Activated B cell treated with CpG ODN at 0.5 μM for 24 hours (primary cell): ENCODE data around the gene IZUMO4. TPM values are rescaled to one million over a fixed set of nuclear protein-coding genes. Genes with fewer than 3 reads are reported as not detected.
A peak's percentile ranks its signal among the peaks of the same experiment; 100 is the strongest.

ENCODE experiments used
- ATAC-seq: fragments of 200-7000 bp; cut with Tn5 transposase; one replicate; pipeline ENCODE4 v1.10.0; 2021; ENCODE audit warnings: low read depth, mild to moderate bottlenecking, moderate library complexity
- CTCF ChIA-PET: fragments of 350-600 bp; sonication (Branson Sonifier 250); formaldehyde crosslinking; loops from one replicate; lab custom pipeline; 2021; ENCODE audit warnings: antibody characterized with exemption; lab: Charles Lee
- POLR2A ChIA-PET: fragments of 350-600 bp; sonication (Branson Sonifier 250); formaldehyde crosslinking; loops from one replicate; lab custom pipeline; 2021; ENCODE audit warnings: antibody characterized with exemption; lab: Charles Lee
- DNase-seq: peaks from one replicate; pipeline ENCODE4 v3.0.0; 2022
- H3K27ac Mint-ChIP-seq: one replicate; pipeline ENCODE4 v1.8.0; 2020; ENCODE audit warnings: mixed read lengths
- H3K27me3 Mint-ChIP-seq: one replicate; pipeline ENCODE4 v1.8.0; 2021; ENCODE audit warnings: mixed read lengths
- H3K36me3 Mint-ChIP-seq: one replicate; pipeline ENCODE4 v1.8.0; 2021; ENCODE audit warnings: low read depth, mixed read lengths
- H3K4me1 Mint-ChIP-seq: one replicate; pipeline ENCODE4 v1.8.0; 2021; ENCODE audit warnings: mixed read lengths
- H3K4me3 Mint-ChIP-seq: one replicate; pipeline ENCODE4 v1.8.0; 2020; ENCODE audit warnings: mild to moderate bottlenecking, mixed read lengths
- H3K9me3 Mint-ChIP-seq: one replicate; pipeline ENCODE4 v1.8.0; 2020; ENCODE audit warnings: mixed read lengths
- intact Hi-C: fragments of 100-400 bp; cut with micrococcal nuclease; formaldehyde crosslinking; loops from one replicate; pipeline ENCODE4 v1.15.1; 2024
- total RNA-seq: library from RNA; stranded (reverse); gene quantifications from 2 replicates; pipeline ENCODE4 v1.2.3, GENCODE V29; 2022
- TF ChIP-seq, protein P1 (sequence below): fragments of 200-600 bp; IDR thresholded peaks from one replicate; pipeline ENCODE4 v1.8.0; 2022; ENCODE audit warnings: antibody characterized with exemption, mild to moderate bottlenecking

The IZUMO4 gene
- total RNA-seq, 1 donor from 2014 or later = 78.6 TPM

DNA sequence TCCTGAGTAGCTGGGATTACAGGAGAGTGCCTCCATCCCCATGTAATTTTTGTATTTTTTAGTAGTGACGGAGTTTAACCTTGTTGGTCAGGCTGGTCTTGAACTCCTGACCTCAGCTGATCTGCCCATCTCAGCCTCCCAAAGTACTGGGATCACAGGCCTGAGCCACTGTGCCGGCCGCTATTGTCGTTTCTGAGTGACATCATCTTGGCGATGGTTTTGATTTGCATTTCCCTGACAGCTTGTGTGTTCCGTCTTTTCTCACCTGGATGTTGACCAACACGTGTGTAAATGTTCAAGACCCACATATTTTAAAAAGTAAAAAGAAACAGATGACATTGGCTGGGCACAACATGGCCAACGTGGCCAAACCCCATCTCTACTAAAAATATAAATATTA is 32.9 kb upstream of the IZUMO4 start:
- ChIA-PET POLR2A (interaction anchor here (0.6 to 59.1 kb wide), 5 partner anchors 9 to 566 kb away, joined by 3 to 2723 read pairs (median 130); partner anchors contain the start of genes IZUMO4, MKNK2 and MOB3A), CTCF (no interaction called here)
- no peak for ATAC-seq
- Mint-ChIP-seq H3K27me3 (no peaks in the 10 kb centered on the region), H3K4me3 (peak overlapping the region; percentile 32), H3K4me1 (peaks cover 47% of the 10 kb centered on the region), H3K9me3 (no peaks in the 10 kb centered on the region), H3K36me3 (no peaks in the 10 kb centered on the region), H3K27ac (no peak overlapping the region)
- intact Hi-C loops = no loop called here
- TF ChIP-seq, protein P1, sequence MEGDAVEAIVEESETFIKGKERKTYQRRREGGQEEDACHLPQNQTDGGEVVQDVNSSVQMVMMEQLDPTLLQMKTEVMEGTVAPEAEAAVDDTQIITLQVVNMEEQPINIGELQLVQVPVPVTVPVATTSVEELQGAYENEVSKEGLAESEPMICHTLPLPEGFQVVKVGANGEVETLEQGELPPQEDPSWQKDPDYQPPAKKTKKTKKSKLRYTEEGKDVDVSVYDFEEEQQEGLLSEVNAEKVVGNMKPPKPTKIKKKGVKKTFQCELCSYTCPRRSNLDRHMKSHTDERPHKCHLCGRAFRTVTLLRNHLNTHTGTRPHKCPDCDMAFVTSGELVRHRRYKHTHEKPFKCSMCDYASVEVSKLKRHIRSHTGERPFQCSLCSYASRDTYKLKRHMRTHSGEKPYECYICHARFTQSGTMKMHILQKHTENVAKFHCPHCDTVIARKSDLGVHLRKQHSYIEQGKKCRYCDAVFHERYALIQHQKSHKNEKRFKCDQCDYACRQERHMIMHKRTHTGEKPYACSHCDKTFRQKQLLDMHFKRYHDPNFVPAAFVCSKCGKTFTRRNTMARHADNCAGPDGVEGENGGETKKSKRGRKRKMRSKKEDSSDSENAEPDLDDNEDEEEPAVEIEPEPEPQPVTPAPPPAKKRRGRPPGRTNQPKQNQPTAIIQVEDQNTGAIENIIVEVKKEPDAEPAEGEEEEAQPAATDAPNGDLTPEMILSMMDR = no peak
- no peak for DNase-seq

DNA sequence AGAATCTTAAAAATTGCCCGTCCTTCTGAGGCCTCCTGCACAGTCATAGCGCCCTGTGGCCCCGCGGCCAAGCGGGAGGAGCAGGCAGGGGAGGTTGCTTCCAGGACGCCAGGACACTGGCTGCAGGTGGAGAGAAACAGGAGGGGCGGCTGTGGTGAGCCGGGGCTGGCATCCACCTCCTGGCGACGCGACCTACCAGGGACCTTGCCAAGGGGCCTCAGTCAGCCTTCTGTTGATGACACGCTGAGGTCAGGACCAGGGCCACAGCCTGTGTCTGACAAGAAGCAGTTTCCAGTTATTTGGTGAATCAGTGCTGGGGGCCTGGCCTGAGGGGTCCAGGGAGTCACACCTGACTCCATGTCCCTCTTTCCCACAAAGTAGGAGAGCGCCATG is 32.3 kb upstream of the IZUMO4 start:
- DNase-seq = no peak
- no peak for ATAC-seq
- intact Hi-C loops = no loop called here
- TF ChIP-seq, protein P1 = no peak
- Mint-ChIP-seq H3K9me3 (no peaks in the 10 kb centered on the region), H3K4me3 (no peak overlapping the region), H3K36me3 (no peaks in the 10 kb centered on the region), H3K4me1 (peaks cover 51% of the 10 kb centered on the region), H3K27ac (no peak overlapping the region), H3K27me3 (no peaks in the 10 kb centered on the region)
- ChIA-PET POLR2A (interaction anchor here (21.6 to 59.1 kb wide), 3 partner anchors 6 to 27 kb away, joined by 490 to 2723 read pairs (median 2723); partner anchors contain the start of genes IZUMO4, MKNK2 and MOB3A), CTCF (interaction anchor here (2.3 kb wide), 1 partner anchor 12 kb away, joined by 6 read pairs; no protein-coding TSS in a partner anchor)

DNA sequence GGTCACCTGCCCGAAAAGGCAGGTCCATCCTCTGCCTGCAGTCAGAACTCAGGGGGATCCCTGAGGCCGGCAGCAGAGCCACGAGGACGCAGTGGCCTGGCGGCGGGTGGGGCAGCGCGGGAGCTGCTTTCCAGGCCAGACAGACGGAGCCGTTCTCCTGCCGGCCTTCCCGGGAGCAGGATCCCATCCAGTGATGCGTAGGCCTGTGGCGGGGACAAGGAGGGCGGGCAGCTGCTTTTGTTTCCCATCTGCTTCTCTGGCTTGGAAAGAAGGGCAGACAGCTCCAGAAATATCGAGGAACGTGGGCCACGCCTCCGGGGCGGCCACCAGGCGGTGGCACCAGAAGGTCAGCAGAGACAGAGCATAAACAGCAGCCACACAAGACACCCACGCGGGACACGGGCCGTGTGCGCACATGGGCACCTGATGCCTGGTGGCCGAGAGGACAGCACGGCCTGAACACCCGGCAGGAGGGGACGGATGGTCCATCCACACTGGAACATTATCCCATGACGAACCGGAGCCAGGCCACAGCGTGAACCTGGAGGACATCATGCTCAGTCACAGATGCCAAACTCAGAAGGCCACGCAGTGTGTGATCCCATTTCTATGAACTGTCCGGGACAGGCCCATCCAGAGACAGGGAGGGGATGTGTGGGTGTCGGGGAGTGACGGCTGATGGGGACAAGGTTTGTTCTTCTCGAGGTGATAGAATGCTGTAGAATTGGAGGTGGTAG is 31.8 kb upstream of the IZUMO4 start:
- TF ChIP-seq, protein P1 = no peak
- ChIA-PET CTCF (interaction anchor here (2.3 kb wide), 1 partner anchor 13 kb away, joined by 6 read pairs; no protein-coding TSS in a partner anchor), POLR2A (interaction anchor here (36.0 to 59.1 kb wide), 2 partner anchors 6 to 17 kb away, joined by 2723 read pairs; partner anchors contain the start of genes IZUMO4, MKNK2 and MOB3A)
- ATAC-seq (no peak), DNase-seq (no peak)
- intact Hi-C loops = no loop called here
- Mint-ChIP-seq H3K36me3 (peaks cover 4% of the 10 kb centered on the region), H3K4me3 (no peak overlapping the region), H3K9me3 (no peaks in the 10 kb centered on the region), H3K27me3 (no peaks in the 10 kb centered on the region), H3K27ac (no peak overlapping the region), H3K4me1 (peaks cover 54% of the 10 kb centered on the region)

DNA sequence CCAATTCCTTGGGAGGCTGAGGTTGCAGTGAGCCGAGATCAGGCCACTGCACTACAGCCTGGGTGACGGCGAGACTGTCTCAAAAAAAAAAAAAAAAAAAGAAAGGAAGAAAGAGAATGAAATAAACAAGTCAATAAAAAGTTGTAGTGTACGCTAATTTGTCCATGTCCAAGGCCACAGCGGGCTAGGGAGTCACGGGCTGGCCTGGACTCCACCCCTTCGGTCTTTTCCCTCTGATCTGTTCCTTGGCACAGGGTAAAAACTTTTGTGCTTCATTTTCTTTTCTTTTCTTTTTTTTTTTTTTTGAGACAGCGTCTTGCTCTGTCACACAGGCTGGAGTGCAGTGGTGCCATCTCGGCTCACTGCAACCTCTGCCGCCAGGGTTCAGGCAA is 26.3 kb upstream of the IZUMO4 start:
- intact Hi-C loops = no loop called here
- peaks cover 57% of the 10 kb centered on the region for H3K4me1 Mint-ChIP-seq
- ATAC-seq (no peak), DNase-seq (no peak)
- ChIA-PET CTCF (interaction anchor here (0.6 to 2.4 kb wide), 8 partner anchors 8 to 142 kb away, joined by 3 to 14 read pairs (median 4); no protein-coding TSS in a partner anchor), POLR2A (interaction anchor here (0.7 to 59.1 kb wide), 5 partner anchors 12 to 170 kb away, joined by 4 to 2723 read pairs (median 9); partner anchors contain the start of genes IZUMO4, MKNK2 and MOB3A)
- TF ChIP-seq, protein P1 = no peak
- peaks cover 39% of the 10 kb centered on the region for H3K36me3 Mint-ChIP-seq
- no peak overlapping the region for H3K4me3 Mint-ChIP-seq
- no peaks in the 10 kb centered on the region for H3K27me3 Mint-ChIP-seq
- no peak overlapping the region for H3K27ac Mint-ChIP-seq
- H3K9me3 Mint-ChIP-seq = no peaks in the 10 kb centered on the region
